Epithelial cell of esophagus (primary cell): ENCODE results near the gene RGMA.

Experiments
- DNase-seq: peaks from one replicate; pipeline ENCODE4 v3.0.0; 2010; ENCODE audit warnings: low read depth
- H3K4me3 ChIP-seq: 2 replicates; pipeline ENCODE4 v1.5.1; 2011; ENCODE audit warnings: mild to moderate bottlenecking, low read length, control low read depth
- TF ChIP-seq, protein P1 (sequence below): IDR thresholded peaks from 2 replicates; pipeline ENCODE4 v1.5.1; 2011; ENCODE audit warnings: low read depth, mild to moderate bottlenecking, low read length, control low read depth, inconsistent platforms; ENCODE audit not compliant: insufficient read depth; ENCODE audit errors: missing control alignments

Gene RGMA

DNA sequence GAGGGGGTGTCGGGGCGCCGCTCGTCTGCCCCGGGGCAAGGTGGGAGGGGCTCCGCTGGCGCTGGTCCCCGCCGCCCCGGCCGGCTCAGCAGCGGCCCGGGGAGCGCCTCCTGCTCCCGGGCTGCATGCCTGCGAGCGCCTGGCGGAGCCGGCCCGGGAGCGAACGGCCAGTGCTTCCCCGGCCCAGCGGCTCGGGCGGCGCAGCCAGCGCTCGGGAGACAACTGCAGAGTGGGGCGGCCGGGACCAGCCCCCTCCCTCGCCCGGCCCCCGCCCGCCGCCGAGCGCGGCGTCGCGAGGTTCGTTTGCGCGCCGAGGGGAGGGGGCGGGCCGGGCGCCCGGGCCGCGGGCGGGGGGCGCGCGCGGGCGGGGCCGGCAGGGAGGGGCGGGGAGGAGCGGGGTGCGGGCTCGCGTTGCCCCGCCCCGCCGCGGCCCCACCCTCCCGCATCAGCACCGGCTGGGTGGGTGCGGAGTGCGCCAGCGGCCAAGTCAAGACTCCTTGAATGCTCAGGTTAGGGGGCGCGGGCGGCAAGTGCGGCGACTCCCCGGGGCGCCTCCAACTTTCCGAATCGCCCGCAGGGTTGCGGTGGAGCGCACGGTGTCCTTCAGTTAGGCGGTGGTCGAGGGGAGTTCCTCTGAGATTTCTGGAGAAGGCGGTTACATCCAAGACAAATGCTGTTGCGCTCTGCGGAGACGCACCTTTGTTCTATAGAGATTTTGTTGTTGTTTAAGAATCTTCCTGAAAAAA, at the start of gene RGMA:
TSS of gene RGMA (minus strand) at position 231 of the 746 bp plus-strand sequence. CDS start 279 bp downstream, outside the sequence.
- H3K4me3 ChIP-seq: peak within 1 kb of the TSS; percentile 48
- DNase-seq: peak; percentile 23
- TF ChIP-seq, protein P1, sequence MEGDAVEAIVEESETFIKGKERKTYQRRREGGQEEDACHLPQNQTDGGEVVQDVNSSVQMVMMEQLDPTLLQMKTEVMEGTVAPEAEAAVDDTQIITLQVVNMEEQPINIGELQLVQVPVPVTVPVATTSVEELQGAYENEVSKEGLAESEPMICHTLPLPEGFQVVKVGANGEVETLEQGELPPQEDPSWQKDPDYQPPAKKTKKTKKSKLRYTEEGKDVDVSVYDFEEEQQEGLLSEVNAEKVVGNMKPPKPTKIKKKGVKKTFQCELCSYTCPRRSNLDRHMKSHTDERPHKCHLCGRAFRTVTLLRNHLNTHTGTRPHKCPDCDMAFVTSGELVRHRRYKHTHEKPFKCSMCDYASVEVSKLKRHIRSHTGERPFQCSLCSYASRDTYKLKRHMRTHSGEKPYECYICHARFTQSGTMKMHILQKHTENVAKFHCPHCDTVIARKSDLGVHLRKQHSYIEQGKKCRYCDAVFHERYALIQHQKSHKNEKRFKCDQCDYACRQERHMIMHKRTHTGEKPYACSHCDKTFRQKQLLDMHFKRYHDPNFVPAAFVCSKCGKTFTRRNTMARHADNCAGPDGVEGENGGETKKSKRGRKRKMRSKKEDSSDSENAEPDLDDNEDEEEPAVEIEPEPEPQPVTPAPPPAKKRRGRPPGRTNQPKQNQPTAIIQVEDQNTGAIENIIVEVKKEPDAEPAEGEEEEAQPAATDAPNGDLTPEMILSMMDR: no peak

DNA sequence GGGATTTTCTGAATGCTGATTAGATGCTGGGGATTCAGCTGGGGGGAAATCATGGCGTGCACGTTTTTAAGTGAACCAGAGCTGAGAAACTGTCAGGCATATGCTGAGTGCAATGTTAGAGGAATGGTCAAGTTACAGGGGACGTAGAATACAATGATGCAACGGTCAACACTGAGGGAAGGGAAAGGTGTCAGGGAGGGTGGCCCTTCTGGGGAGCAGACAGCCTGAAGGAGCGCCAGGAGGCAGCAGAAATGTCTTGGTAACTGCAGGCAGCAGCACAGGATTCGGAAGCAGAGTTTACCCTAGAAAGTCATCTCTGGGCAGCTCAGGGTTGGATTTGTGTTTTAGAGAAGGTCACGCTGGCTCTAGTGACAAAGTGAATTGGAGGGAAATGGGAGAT, 47.6 kb upstream of the RGMA start:
- no peak for DNase-seq
- H3K4me3 ChIP-seq: no peak overlapping the region
- TF ChIP-seq, protein P1: no peak

GRCh38 chr15:93135997-93136397, 47.0 kb upstream of the RGMA start:
- no peak for DNase-seq
- TF ChIP-seq, protein P1: no peak
- H3K4me3 ChIP-seq: no peak overlapping the region

DNA sequence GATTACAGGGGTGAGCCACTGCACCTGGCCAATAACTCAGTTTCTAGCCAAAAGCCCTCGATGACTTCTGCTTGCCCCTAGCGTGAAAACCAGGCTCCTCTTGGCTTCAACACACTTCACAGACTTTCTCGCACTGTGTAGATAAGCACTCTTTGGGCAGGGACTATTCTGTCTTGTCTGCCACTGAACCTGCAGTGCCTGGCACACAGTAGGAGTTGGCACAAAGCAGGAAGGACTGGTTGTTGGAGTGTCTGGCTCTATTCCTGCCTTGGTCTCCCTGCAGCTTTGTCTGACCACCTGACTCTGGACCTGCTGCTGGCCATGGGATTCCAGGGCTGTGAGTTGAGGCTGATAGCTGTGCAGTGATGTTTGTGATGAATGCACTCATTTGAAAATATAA, 46.4 kb upstream of the RGMA start:
- H3K4me3 ChIP-seq: no peak overlapping the region
- DNase-seq: no peak
- TF ChIP-seq, protein P1: no peak

- TF ChIP-seq, protein P1: no peak
These were observed 42.6 kb upstream of the RGMA start for GRCh38 chr15:93131485-93132095.

GRCh38 chr15:93129702-93130488, 40.9 kb upstream of the RGMA start:
- TF ChIP-seq, protein P1: no peak
- DNase-seq: no peak
- no peak overlapping the region for H3K4me3 ChIP-seq

More at GRCh38 chr15:93131485-93132095, 42.6 kb upstream of the RGMA start:
- DNase-seq: no peak
- H3K4me3 ChIP-seq: no peak overlapping the region
